ENCODE measurements around the gene CFB.

CFB gene

DNA sequence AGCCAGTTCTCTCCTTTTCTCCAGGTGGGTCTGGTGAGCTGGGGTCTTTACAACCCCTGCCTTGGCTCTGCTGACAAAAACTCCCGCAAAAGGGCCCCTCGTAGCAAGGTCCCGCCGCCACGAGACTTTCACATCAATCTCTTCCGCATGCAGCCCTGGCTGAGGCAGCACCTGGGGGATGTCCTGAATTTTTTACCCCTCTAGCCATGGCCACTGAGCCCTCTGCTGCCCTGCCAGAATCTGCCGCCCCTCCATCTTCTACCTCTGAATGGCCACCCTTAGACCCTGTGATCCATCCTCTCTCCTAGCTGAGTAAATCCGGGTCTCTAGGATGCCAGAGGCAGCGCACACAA lies 765 bp upstream of the CFB start:
- no peak for ATAC-seq (ENCODE audit: low read depth)
- DNase-seq (ENCODE audit: low spot score), result no peak
- H3K4me1 ChIP-seq (ENCODE audit: insufficient read depth, poor library complexity, severe bottlenecking), result peaks cover 10% of the 10 kb centered on the region

DNA sequence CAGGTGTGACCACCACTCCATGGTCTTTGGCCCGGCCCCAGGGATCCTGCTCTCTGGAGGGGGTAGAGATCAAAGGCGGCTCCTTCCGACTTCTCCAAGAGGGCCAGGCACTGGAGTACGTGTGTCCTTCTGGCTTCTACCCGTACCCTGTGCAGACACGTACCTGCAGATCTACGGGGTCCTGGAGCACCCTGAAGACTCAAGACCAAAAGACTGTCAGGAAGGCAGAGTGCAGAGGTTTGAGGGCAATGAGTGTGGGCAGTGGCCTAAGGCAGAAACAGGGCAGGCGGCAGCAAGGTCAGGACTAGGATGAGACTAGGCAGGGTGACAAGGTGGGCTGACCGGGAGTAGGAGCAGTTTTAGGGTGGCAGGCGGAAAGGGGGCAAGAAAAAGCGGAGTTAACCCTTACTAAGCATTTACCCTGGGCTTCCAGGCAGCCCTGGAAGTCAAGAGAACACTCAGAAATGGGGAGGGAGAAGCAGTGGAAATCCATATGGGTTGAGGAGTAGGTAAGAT lies 533 bp downstream of the CFB start:
- ATAC-seq (ENCODE audit: low read depth), result no peak
- TF ChIP-seq, protein P1, sequence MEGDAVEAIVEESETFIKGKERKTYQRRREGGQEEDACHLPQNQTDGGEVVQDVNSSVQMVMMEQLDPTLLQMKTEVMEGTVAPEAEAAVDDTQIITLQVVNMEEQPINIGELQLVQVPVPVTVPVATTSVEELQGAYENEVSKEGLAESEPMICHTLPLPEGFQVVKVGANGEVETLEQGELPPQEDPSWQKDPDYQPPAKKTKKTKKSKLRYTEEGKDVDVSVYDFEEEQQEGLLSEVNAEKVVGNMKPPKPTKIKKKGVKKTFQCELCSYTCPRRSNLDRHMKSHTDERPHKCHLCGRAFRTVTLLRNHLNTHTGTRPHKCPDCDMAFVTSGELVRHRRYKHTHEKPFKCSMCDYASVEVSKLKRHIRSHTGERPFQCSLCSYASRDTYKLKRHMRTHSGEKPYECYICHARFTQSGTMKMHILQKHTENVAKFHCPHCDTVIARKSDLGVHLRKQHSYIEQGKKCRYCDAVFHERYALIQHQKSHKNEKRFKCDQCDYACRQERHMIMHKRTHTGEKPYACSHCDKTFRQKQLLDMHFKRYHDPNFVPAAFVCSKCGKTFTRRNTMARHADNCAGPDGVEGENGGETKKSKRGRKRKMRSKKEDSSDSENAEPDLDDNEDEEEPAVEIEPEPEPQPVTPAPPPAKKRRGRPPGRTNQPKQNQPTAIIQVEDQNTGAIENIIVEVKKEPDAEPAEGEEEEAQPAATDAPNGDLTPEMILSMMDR (IDR thresholded peaks at IDR 0.05; ENCODE audit: poor library complexity, severe bottlenecking), result no peak
- no peak overlapping the region for H3K4me3 ChIP-seq (ENCODE audit: severe bottlenecking)

More for the DNA sequence above, 765 bp upstream of the CFB start:
- TF ChIP-seq, protein P1 (IDR thresholded peaks at IDR 0.05; ENCODE audit: poor library complexity, severe bottlenecking), result no peak
- no peaks in the 10 kb centered on the region for H3K27me3 ChIP-seq (ENCODE audit: insufficient read depth, poor library complexity, severe bottlenecking)
- peak overlapping the region; percentile 32 for H3K27ac ChIP-seq (ENCODE audit: poor library complexity, severe bottlenecking)
- no peaks in the 10 kb centered on the region for H3K36me3 ChIP-seq (ENCODE audit: low read depth)
- H3K4me3 ChIP-seq (ENCODE audit: severe bottlenecking), result no peak overlapping the region
- no peaks in the 10 kb centered on the region for H3K9me3 ChIP-seq (ENCODE audit: severe bottlenecking)

DNA sequence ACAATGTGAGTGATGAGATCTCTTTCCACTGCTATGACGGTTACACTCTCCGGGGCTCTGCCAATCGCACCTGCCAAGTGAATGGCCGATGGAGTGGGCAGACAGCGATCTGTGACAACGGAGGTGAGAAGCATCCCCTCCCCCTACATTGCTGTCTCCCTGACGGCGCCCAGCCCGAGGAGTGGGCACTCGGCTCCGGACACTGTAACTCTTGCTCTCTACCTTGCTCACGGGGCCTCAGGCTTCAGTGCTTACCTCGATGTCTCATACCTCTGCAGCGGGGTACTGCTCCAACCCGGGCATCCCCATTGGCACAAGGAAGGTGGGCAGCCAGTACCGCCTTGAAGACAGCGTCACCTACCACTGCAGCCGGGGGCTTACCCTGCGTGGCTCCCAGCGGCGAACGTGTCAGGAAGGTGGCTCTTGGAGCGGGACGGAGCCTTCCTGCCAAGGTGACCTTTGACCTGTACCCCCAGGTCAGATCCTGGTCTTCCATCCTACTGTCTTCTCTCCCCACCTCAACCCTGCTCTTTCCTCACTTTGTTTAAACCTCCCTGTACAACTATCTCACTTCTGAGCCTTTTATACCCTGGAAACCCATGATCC lies 1.3 kb downstream of the CFB start:
- Histone ChIP-seq H3K4me3 (ENCODE audit: severe bottlenecking) (no peak overlapping the region), H3K9me3 (ENCODE audit: severe bottlenecking) (no peaks in the 10 kb centered on the region), H3K36me3 (ENCODE audit: low read depth) (peaks cover 8% of the 10 kb centered on the region), H3K27me3 (ENCODE audit: insufficient read depth, poor library complexity, severe bottlenecking) (no peaks in the 10 kb centered on the region), H3K4me1 (ENCODE audit: insufficient read depth, poor library complexity, severe bottlenecking) (peaks cover 10% of the 10 kb centered on the region), H3K27ac (ENCODE audit: poor library complexity, severe bottlenecking) (no peak overlapping the region)
- no peak for DNase-seq (ENCODE audit: low spot score)
- ATAC-seq (ENCODE audit: low read depth), result no peak
- TF ChIP-seq, protein P1 (IDR thresholded peaks at IDR 0.05; ENCODE audit: poor library complexity, severe bottlenecking), result no peak

More for the DNA sequence above, 533 bp downstream of the CFB start:
- no peaks in the 10 kb centered on the region for H3K9me3 ChIP-seq (ENCODE audit: severe bottlenecking)
- H3K36me3 ChIP-seq (ENCODE audit: low read depth), result peaks cover under 1% of the 10 kb centered on the region
- peaks cover 10% of the 10 kb centered on the region for H3K4me1 ChIP-seq (ENCODE audit: insufficient read depth, poor library complexity, severe bottlenecking)
- H3K27ac ChIP-seq (ENCODE audit: poor library complexity, severe bottlenecking), result peak overlapping the region; percentile 32
- DNase-seq (ENCODE audit: low spot score), result no peak
- no peaks in the 10 kb centered on the region for H3K27me3 ChIP-seq (ENCODE audit: insufficient read depth, poor library complexity, severe bottlenecking)

DNA sequence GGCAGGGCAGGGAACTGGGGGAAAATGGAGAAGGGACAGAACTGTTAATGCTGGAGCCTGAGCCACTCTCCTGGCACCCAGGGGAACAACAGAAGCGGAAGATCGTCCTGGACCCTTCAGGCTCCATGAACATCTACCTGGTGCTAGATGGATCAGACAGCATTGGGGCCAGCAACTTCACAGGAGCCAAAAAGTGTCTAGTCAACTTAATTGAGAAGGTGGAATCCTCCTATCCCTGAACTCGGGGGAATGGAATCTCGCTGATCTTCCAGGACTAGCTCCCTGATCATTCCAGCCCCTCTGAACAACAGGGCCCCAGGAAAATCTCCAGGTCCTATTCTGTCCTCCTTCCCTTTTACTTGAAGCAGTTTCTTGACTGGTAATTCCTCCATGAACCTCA lies 2.0 kb downstream of the CFB start:
- TF ChIP-seq, protein P1 (IDR thresholded peaks at IDR 0.05; ENCODE audit: poor library complexity, severe bottlenecking), result no peak
- Histone ChIP-seq H3K36me3 (ENCODE audit: low read depth) (peaks cover 15% of the 10 kb centered on the region), H3K4me1 (ENCODE audit: insufficient read depth, poor library complexity, severe bottlenecking) (peaks cover 10% of the 10 kb centered on the region), H3K4me3 (ENCODE audit: severe bottlenecking) (no peak overlapping the region), H3K27ac (ENCODE audit: poor library complexity, severe bottlenecking) (no peak overlapping the region), H3K27me3 (ENCODE audit: insufficient read depth, poor library complexity, severe bottlenecking) (no peaks in the 10 kb centered on the region), H3K9me3 (ENCODE audit: severe bottlenecking) (no peaks in the 10 kb centered on the region)
- no peak for ATAC-seq (ENCODE audit: low read depth)
- DNase-seq (ENCODE audit: low spot score), result no peak

DNA sequence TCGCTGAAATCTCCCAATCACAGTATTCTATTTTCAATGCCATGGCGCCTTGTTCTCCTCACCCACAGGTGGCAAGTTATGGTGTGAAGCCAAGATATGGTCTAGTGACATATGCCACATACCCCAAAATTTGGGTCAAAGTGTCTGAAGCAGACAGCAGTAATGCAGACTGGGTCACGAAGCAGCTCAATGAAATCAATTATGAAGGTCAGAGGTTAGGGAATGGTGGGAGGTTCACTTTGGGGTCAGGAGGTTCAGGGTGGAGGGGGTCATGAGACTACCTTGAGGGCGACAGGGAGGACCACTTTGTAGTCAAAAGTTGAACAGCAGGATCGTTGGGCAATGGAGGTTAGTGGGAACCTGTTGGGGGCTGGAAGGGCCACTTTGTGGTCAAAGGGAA lies 2.4 kb downstream of the CFB start:
- no peak overlapping the region for H3K4me3 ChIP-seq (ENCODE audit: severe bottlenecking)
- ATAC-seq (ENCODE audit: low read depth), result no peak
- H3K27me3 ChIP-seq (ENCODE audit: insufficient read depth, poor library complexity, severe bottlenecking), result no peaks in the 10 kb centered on the region
- peaks cover 19% of the 10 kb centered on the region for H3K36me3 ChIP-seq (ENCODE audit: low read depth)
- no peak for DNase-seq (ENCODE audit: low spot score)
- H3K4me1 ChIP-seq (ENCODE audit: insufficient read depth, poor library complexity, severe bottlenecking), result peaks cover 10% of the 10 kb centered on the region
- H3K9me3 ChIP-seq (ENCODE audit: severe bottlenecking), result no peaks in the 10 kb centered on the region
- TF ChIP-seq, protein P1 (IDR thresholded peaks at IDR 0.05; ENCODE audit: poor library complexity, severe bottlenecking), result no peak
- no peak overlapping the region for H3K27ac ChIP-seq (ENCODE audit: poor library complexity, severe bottlenecking)
